MCF 10A (cell line): ENCODE data around the gene MYRIP. TPM values are rescaled to one million over a fixed set of nuclear protein-coding genes. Genes with fewer than 3 reads are reported as not detected.

ENCODE experiments used
- BruUV-seq: library from RNA; stranded (reverse); fragments of 400-500 nt; replicated peaks from 2 replicates; lab custom pipeline; 2021; lab: Mats Ljungman, UMichigan
- CTCF ChIA-PET: fragments of 300-600 bp; sonication (Branson Sonifier 250); formaldehyde crosslinking; extraction: SDS; loops from one replicate; lab custom pipeline; 2021; ENCODE audit warnings: antibody characterized with exemption, inconsistent platforms; lab: Yijun Ruan, JAX
- POLR2A ChIA-PET: fragments of 300-600, 350-650 bp; sonication (Branson Sonifier 250); formaldehyde crosslinking; extraction: SDS; loops from one replicate; lab custom pipeline; 2020; ENCODE audit warnings: antibody characterized with exemption, inconsistent platforms; lab: Yijun Ruan, JAX
- DNase-seq: peaks from one replicate; pipeline ENCODE4 v3.0.0-alpha.2; 2018; ENCODE audit not compliant: unreplicated experiment
- H3K27ac Mint-ChIP-seq: one replicate; pipeline ENCODE4 v1.8.0; 2022; ENCODE audit warnings: mild to moderate bottlenecking, low read depth, mixed read lengths; ENCODE audit not compliant: unreplicated experiment
- H3K27me3 Mint-ChIP-seq: one replicate; pipeline ENCODE4 v1.8.0; 2022; ENCODE audit warnings: mixed read lengths; ENCODE audit not compliant: insufficient read depth, unreplicated experiment
- H3K36me3 Mint-ChIP-seq: one replicate; pipeline ENCODE4 v1.8.0; 2022; ENCODE audit warnings: mild to moderate bottlenecking, moderate library complexity, mixed read lengths; ENCODE audit not compliant: insufficient read depth, unreplicated experiment
- H3K4me1 Mint-ChIP-seq: one replicate; pipeline ENCODE4 v1.8.0; 2022; ENCODE audit warnings: mixed read lengths; ENCODE audit not compliant: insufficient read depth, unreplicated experiment
- H3K4me3 Mint-ChIP-seq: one replicate; pipeline ENCODE4 v1.8.0; 2022; ENCODE audit warnings: mild to moderate bottlenecking, moderate library complexity, mixed read lengths; ENCODE audit not compliant: unreplicated experiment
- H3K9me3 Mint-ChIP-seq: one replicate; pipeline ENCODE4 v1.8.0; 2022; ENCODE audit warnings: mixed read lengths; ENCODE audit not compliant: unreplicated experiment
- intact Hi-C: fragments of 100-400 bp; cut with micrococcal nuclease; formaldehyde crosslinking; loops from 2 replicates; pipeline ENCODE4 v1.14.1; 2022
- total RNA-seq: library from RNA; stranded (reverse); gene quantifications from 2 replicates; pipeline ENCODE4 v1.2.3, GENCODE V29; 2022
- TF ChIP-seq, protein P1 (sequence below): fragments of 200-600 bp; IDR thresholded peaks from one replicate; pipeline ENCODE4 v1.8.0; 2022; ENCODE audit warnings: antibody characterized with exemption, mild to moderate bottlenecking; ENCODE audit not compliant: unreplicated experiment

Gene MYRIP
- total RNA-seq, 1 experiment from 2014 or later, result 0.19 TPM

DNA sequence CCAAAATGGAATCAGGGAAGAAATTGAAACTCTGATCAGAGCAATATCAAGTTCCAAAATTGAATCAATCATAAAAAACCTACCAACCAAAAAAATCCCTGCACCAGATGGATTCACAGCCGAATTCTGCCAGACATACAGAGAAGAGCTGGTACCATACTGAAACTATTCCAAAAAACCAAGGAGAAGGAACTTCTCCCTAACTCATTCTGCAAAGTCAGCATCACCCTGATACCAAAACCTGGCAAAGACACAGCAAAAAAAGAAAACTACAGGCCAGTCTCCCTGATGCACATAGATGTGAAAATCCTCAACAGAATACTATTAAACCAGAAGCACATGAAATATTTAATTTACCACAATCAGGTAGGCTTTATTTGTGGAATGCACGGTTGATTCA, 118.1 kb downstream of the MYRIP start:
- no peak for DNase-seq
- POLR2A ChIA-PET, result interaction anchor here (0.6 kb wide), 1 partner anchor 10 kb away, joined by 3 read pairs; no protein-coding TSS in a partner anchor
- H3K27ac Mint-ChIP-seq, result no peak overlapping the region
- H3K27me3 Mint-ChIP-seq, result no peaks in the 10 kb centered on the region
- no peaks in the 10 kb centered on the region for H3K4me1 Mint-ChIP-seq
- CTCF ChIA-PET, result no interaction called here
- intact Hi-C loops, result no loop called here
- H3K4me3 Mint-ChIP-seq, result no peak overlapping the region
- TF ChIP-seq, protein P1, sequence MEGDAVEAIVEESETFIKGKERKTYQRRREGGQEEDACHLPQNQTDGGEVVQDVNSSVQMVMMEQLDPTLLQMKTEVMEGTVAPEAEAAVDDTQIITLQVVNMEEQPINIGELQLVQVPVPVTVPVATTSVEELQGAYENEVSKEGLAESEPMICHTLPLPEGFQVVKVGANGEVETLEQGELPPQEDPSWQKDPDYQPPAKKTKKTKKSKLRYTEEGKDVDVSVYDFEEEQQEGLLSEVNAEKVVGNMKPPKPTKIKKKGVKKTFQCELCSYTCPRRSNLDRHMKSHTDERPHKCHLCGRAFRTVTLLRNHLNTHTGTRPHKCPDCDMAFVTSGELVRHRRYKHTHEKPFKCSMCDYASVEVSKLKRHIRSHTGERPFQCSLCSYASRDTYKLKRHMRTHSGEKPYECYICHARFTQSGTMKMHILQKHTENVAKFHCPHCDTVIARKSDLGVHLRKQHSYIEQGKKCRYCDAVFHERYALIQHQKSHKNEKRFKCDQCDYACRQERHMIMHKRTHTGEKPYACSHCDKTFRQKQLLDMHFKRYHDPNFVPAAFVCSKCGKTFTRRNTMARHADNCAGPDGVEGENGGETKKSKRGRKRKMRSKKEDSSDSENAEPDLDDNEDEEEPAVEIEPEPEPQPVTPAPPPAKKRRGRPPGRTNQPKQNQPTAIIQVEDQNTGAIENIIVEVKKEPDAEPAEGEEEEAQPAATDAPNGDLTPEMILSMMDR, result no peak
- peaks cover 18% of the 10 kb centered on the region for H3K9me3 Mint-ChIP-seq
- no TSS peak for BruUV-seq
- H3K36me3 Mint-ChIP-seq, result no peaks in the 10 kb centered on the region

DNA sequence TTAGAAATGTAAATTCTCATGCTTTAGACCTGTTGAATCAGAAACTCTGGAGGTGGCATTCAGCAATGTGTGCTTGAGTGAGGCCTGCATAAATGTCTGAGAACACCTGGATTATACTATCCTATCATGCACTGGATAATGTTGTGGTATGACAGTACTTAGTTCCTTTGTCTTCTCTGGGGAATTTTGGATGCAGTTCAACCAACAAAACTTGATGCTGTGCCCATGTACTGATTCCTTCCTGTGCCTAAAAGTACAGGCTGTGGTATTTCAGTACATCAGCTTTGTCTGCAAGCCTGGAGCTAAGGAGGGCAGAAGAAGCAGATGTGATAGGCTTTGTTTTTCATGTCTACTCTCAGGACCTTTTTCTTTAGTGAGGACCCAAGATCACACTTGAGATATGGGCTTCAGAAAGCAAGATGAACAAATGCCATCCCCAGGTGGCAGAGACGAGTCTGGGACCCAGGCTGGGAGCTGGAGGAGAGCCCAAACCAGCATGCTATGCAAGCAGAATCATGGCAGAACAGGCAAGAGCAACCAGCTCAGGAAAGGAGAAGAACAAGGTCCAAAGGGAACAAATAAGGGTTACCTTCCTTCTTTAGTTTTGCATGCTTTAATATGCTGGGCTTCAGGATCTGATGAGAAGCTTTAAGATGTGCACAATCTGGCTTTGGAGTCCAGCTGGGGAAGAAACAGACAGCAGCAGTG, 124.7 kb downstream of the MYRIP start:
- no peak for DNase-seq
- Mint-ChIP-seq H3K27me3 (no peaks in the 10 kb centered on the region), H3K4me1 (no peaks in the 10 kb centered on the region), H3K27ac (no peak overlapping the region), H3K36me3 (no peaks in the 10 kb centered on the region), H3K4me3 (no peak overlapping the region), H3K9me3 (no peaks in the 10 kb centered on the region)
- ChIA-PET POLR2A (no interaction called here), CTCF (interaction anchor here (0.5 kb wide), 1 partner anchor 13 kb away, joined by 4 read pairs; no protein-coding TSS in a partner anchor)
- TF ChIP-seq, protein P1, result no peak
- BruUV-seq, result no TSS peak
- intact Hi-C loops, result no loop called here

DNA sequence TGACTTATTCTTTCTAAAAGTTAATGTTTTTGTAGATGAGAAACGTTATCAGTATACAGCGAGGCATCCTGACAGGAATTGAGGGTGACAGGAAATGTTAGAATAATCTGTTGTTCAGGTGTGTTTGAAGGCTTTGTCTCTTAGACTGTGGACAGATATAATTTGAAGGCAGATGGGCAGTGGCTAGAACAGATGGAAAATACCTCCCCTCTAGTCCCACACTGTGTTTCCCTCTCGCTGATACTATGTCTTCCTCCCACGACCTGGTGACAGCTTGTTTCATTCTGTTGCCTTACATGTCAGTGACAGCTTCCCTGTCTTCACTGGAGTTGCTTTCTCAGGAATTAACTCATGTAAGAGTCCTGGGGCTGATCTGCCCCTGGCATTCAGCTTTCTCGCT, 125.3 kb downstream of the MYRIP start:
- DNase-seq, result no peak
- Mint-ChIP-seq H3K4me1 (no peaks in the 10 kb centered on the region), H3K9me3 (no peaks in the 10 kb centered on the region), H3K27ac (no peak overlapping the region), H3K27me3 (no peaks in the 10 kb centered on the region), H3K36me3 (no peaks in the 10 kb centered on the region), H3K4me3 (no peak overlapping the region)
- TF ChIP-seq, protein P1, result no peak
- no TSS peak for BruUV-seq
- POLR2A ChIA-PET, result no interaction called here
- CTCF ChIA-PET, result interaction anchor here (0.5 kb wide), 1 partner anchor 12 kb away, joined by 4 read pairs; no protein-coding TSS in a partner anchor
- intact Hi-C loops, result no loop called here

DNA sequence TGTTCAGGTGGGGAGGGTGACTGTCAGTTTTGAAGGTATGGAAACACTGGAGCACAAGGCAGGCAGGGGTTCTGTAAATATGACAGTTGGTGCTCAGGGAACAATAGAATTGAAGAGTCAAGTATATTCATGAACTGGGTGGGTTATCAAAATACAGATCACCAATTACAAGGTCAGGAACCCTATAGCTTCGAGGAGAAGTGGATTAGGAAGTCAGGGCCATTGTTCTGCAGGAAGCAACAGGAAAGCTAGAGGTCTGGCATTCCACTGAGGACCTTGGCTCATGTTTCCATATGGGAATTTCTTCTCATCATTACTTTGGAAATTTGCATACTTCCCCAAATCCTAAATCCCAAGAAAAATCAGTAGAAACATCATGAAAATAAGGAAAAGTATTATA, 125.9 kb downstream of the MYRIP start:
- no peaks in the 10 kb centered on the region for H3K27me3 Mint-ChIP-seq
- H3K4me3 Mint-ChIP-seq, result no peak overlapping the region
- TF ChIP-seq, protein P1, result no peak
- POLR2A ChIA-PET, result interaction anchor here (0.6 kb wide), 1 partner anchor 11 kb away, joined by 4 read pairs; no protein-coding TSS in a partner anchor
- H3K9me3 Mint-ChIP-seq, result no peaks in the 10 kb centered on the region
- CTCF ChIA-PET, result no interaction called here
- BruUV-seq, result no TSS peak
- intact Hi-C loops, result no loop called here
- no peaks in the 10 kb centered on the region for H3K36me3 Mint-ChIP-seq
- H3K27ac Mint-ChIP-seq, result no peak overlapping the region
- no peaks in the 10 kb centered on the region for H3K4me1 Mint-ChIP-seq
- DNase-seq, result no peak
